Liver (tissue), 3 donors: Measurements from ENCODE around the gene FALEC.

Source experiments
- RAD21 ChIP-seq, 2 donors: IDR thresholded peaks; 2 replicates each; pipeline ENCODE4 v1.6.1; 2016; ENCODE audit warnings: antibody characterized with exemption in 2 of 2, mild to moderate bottlenecking in 2 of 2
- TF ChIP-seq, protein P1 (sequence below): fragments of 150-350 bp; IDR thresholded peaks from 2 replicates; pipeline ENCODE4 v1.5.1; 2017; ENCODE audit warnings: improper control_type of control experiment, low read depth, low read length; ENCODE audit not compliant: missing input control
- donor health status: healthy.
- donor health status: healthy.

DNA sequence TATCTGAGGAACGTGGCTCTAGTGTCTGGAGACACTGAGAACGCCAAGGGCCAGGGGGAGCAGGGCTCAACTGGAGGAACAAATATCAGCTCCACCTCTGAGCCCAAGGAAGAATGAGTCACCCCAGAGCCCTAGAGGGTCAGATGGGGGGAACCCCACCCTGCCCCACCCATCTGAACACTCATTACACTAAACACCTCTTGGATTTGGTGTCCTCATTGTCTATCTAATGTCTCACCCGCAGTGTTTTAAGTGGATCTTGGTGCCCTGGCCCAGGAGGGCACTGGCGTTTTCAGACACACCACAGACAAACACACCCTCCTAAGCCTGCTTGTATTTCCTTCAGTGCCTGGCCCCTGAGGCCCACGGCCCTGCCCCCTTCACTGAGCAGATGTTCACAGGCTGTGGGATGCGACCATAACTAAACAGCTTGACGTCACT lies 2.2 kb upstream of the FALEC start:
- TF ChIP-seq, protein P1, sequence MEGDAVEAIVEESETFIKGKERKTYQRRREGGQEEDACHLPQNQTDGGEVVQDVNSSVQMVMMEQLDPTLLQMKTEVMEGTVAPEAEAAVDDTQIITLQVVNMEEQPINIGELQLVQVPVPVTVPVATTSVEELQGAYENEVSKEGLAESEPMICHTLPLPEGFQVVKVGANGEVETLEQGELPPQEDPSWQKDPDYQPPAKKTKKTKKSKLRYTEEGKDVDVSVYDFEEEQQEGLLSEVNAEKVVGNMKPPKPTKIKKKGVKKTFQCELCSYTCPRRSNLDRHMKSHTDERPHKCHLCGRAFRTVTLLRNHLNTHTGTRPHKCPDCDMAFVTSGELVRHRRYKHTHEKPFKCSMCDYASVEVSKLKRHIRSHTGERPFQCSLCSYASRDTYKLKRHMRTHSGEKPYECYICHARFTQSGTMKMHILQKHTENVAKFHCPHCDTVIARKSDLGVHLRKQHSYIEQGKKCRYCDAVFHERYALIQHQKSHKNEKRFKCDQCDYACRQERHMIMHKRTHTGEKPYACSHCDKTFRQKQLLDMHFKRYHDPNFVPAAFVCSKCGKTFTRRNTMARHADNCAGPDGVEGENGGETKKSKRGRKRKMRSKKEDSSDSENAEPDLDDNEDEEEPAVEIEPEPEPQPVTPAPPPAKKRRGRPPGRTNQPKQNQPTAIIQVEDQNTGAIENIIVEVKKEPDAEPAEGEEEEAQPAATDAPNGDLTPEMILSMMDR = no peak
- TF ChIP-seq RAD21 (IDR thresholded peaks at IDR 0.05) = no peak
